RWPE2 (cell line): ENCODE data around the gene VIPR1.
A peak's percentile ranks its signal among the peaks of the same experiment; 100 is the strongest.

Source experiments
- ATAC-seq: fragments of 200-7000 bp; cut with Tn5 transposase; 3 replicates; pipeline ENCODE4 v1.9.1; 2021; ENCODE audit warnings: low read depth
- DNase-seq: peaks from one replicate; pipeline ENCODE4 v3.0.0-alpha.2; 2020; ENCODE audit warnings: low spot score
- H3K27ac ChIP-seq: fragments of 450-650 bp; 2 replicates; pipeline ENCODE4 v1.5.1; 2017; ENCODE audit warnings: mild to moderate bottlenecking; ENCODE audit not compliant: poor library complexity, severe bottlenecking
- H3K27me3 ChIP-seq: fragments of 250-450 bp; sonication (Bioruptor Pico); 2 replicates; pipeline ENCODE4 v1.5.1; 2021; ENCODE audit warnings: mild to moderate bottlenecking, moderate library complexity; ENCODE audit not compliant: insufficient read depth, poor library complexity, severe bottlenecking
- H3K36me3 ChIP-seq: fragments of 250-450 bp; sonication (Bioruptor Pico); 2 replicates; pipeline ENCODE4 v1.5.1; 2020; ENCODE audit warnings: low read depth, mild to moderate bottlenecking, moderate library complexity
- H3K4me1 ChIP-seq: fragments of 250-450 bp; sonication (Bioruptor Pico); 2 replicates; pipeline ENCODE4 v1.5.1; 2021; ENCODE audit warnings: mild to moderate bottlenecking, moderate library complexity; ENCODE audit not compliant: insufficient read depth, poor library complexity, severe bottlenecking
- H3K4me3 ChIP-seq: fragments of 250-450 bp; sonication (Bioruptor Pico); 2 replicates; pipeline ENCODE4 v1.5.1; 2021; ENCODE audit warnings: mild to moderate bottlenecking, moderate library complexity; ENCODE audit not compliant: severe bottlenecking
- H3K9me3 ChIP-seq: fragments of 250-450 bp; sonication (Bioruptor Pico); 2 replicates; pipeline ENCODE4 v1.5.1; 2021; ENCODE audit warnings: mild to moderate bottlenecking, moderate library complexity; ENCODE audit not compliant: severe bottlenecking
- CTCF ChIP-seq: fragments of 450-650 bp; IDR thresholded peaks from one replicate; pipeline ENCODE4 v1.5.1; 2017; ENCODE audit warnings: mild to moderate bottlenecking, moderate library complexity; ENCODE audit not compliant: poor library complexity, severe bottlenecking

The VIPR1 gene

GRCh38 chr3:42511736-42512135 lies 9.3 kb downstream of the VIPR1 start:
- Histone ChIP-seq H3K9me3 (no peaks in the 10 kb centered on the region), H3K27me3 (no peaks in the 10 kb centered on the region), H3K27ac (no peak overlapping the region), H3K4me1 (peaks cover 13% of the 10 kb centered on the region), H3K4me3 (no peak overlapping the region), H3K36me3 (no peaks in the 10 kb centered on the region)
- TF ChIP-seq CTCF, result no peak
- no peak for ATAC-seq
- no peak for DNase-seq

- no peak overlapping the region for H3K27ac ChIP-seq
These were observed 10.7 kb downstream of the VIPR1 start for GRCh38 chr3:42513121-42513520.

GRCh38 chr3:42513521-42513920 lies 11.1 kb downstream of the VIPR1 start:
- Histone ChIP-seq H3K27ac (no peak overlapping the region), H3K27me3 (no peaks in the 10 kb centered on the region), H3K4me1 (peaks cover 13% of the 10 kb centered on the region), H3K36me3 (no peaks in the 10 kb centered on the region), H3K4me3 (no peak overlapping the region), H3K9me3 (no peaks in the 10 kb centered on the region)
- DNase-seq (no peak), ATAC-seq (no peak)
- TF ChIP-seq CTCF, result no peak

More at GRCh38 chr3:42513121-42513520, 10.7 kb downstream of the VIPR1 start:
- no peak overlapping the region for H3K4me3 ChIP-seq
- H3K9me3 ChIP-seq, result no peaks in the 10 kb centered on the region
- H3K36me3 ChIP-seq, result no peaks in the 10 kb centered on the region
- DNase-seq (no peak), ATAC-seq (no peak)
- TF ChIP-seq CTCF, result no peak
- H3K27me3 ChIP-seq, result no peaks in the 10 kb centered on the region
- peaks cover 13% of the 10 kb centered on the region for H3K4me1 ChIP-seq

- ATAC-seq, result no peak
- no peaks in the 10 kb centered on the region for H3K27me3 ChIP-seq
- H3K9me3 ChIP-seq, result no peaks in the 10 kb centered on the region
- H3K4me1 ChIP-seq, result peaks cover 13% of the 10 kb centered on the region
- peak overlapping the region; percentile 57 for H3K27ac ChIP-seq
- TF ChIP-seq CTCF, result no peak
- no peak for DNase-seq
- no peak overlapping the region for H3K4me3 ChIP-seq
- H3K36me3 ChIP-seq, result no peaks in the 10 kb centered on the region
These were observed 12.4 kb downstream of the VIPR1 start for GRCh38 chr3:42514876-42515275.

- ATAC-seq (peak; percentile 88), DNase-seq (no peak)
- no peak for TF ChIP-seq CTCF
- Histone ChIP-seq H3K27me3 (no peaks in the 10 kb centered on the region), H3K4me1 (peaks cover 13% of the 10 kb centered on the region), H3K9me3 (no peaks in the 10 kb centered on the region), H3K27ac (peak overlapping the region; percentile 57), H3K4me3 (no peak overlapping the region), H3K36me3 (no peaks in the 10 kb centered on the region)
These were observed 13.0 kb downstream of the VIPR1 start for GRCh38 chr3:42515391-42515916.
